GM18517 (cell line): ENCODE data around the gene IQSEC1.

Source experiments
- ATAC-seq: cut with Tn5 transposase; IDR thresholded peaks from one replicate; pipeline ENCODE4 v1.9.1; 2021; ENCODE audit warnings: mild to moderate bottlenecking, moderate library complexity; ENCODE audit not compliant: unreplicated experiment

IQSEC1 gene

DNA sequence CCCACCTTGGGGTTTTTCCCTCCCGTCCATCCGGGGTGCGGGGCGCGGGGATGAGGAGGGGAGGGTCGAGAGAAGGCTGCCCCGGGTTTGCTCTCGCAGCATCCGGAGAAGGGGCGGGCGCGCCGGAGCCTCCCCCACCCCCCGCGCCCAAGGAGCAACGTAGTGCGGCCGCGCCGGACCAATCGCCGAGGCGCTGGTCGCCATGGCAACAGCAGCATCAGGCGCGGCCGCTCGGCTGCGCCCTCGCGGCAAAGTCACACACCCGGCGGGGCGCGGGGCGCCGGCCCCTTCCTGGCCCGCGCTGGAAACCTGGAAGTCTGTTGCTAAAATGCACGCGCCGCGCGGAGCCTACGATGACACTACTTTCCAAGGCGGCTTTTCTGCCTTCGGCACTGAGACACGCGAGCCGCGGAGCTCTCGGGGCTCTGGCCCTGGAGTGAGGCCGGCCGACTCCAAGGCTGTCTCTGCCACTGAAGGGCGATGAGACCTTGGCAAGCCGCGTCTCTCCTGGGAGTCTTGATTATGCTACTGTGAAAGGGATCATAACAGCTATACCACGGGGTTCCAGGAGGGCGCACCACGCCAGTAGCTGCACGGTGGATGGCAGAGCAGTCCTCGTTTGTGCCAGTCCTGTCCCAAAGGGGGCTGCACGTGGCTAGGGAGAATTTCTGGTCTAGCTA is at the start of gene IQSEC1:
IQSEC1 (minus strand) TSS at position 104 of the 680 bp plus-strand sequence. CDS start 415 bp downstream, outside the sequence.
- peak; percentile 35 for ATAC-seq

DNA sequence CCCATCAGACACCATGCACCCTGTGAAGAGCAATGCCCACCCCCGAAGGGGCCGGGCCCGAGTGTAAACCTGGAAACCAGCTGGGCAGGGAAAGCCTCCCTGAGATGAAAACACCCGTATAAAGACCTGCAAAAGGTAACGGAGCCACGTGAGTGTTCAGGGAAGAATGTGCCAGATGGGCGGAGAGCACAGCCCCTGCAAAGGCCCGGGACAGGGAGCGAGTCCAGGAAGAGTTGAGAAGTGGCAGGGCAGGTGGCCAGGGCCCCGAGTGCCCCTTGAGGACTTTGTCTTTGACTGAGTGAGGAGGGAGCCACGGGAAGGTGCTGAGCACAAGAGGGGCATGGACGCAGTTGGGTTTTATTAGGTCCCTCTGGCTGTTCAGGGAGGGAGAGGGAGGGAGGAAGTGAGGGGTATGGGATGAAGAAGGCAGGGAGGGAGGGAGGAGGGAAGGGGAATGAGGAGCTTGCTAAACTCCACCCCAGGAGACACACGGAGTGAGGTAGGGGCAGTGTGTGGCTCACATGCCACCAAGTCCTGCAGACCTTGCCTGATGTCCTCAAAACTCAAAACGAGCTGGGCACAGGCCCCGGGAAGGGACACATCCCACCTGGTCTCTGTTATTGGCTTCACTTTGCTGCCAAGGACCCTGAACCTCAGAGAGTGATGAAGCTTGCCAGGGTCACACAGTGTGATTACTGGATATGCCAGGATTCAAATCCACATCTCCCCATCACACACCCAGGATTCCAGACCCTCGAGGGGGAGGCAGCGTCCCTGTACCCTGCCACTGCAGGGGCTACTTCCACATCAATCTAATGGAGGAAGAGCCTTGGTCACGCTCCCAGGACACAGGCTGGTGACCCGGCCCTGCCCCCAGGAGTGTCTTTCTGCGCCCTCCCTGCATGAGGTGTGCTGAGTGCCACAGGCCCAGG is 49.1 kb upstream of the IQSEC1 start:
- no peak for ATAC-seq

DNA sequence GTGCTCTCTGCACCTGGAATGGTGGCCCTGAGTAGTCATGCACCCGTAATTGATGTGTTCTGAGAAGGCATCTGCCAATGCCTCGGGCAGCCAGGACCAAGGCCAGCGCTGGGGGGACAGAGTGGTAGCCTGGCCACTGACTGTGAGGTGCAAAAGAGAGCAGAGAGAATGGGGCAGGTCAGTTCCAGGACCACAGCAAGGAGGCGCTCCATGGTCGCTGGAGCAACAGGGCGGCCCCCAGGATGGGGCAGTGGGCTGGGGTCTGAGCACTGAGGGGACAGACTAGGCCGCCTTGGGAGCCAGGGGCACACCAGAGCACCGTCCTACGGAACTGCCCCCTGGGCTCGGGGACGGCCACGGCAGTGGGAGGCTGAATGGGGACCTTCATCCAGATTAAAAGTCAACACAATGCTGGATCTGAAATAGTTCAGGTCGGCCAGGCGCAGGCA is 48.3 kb upstream of the IQSEC1 start:
- ATAC-seq, result no peak

DNA sequence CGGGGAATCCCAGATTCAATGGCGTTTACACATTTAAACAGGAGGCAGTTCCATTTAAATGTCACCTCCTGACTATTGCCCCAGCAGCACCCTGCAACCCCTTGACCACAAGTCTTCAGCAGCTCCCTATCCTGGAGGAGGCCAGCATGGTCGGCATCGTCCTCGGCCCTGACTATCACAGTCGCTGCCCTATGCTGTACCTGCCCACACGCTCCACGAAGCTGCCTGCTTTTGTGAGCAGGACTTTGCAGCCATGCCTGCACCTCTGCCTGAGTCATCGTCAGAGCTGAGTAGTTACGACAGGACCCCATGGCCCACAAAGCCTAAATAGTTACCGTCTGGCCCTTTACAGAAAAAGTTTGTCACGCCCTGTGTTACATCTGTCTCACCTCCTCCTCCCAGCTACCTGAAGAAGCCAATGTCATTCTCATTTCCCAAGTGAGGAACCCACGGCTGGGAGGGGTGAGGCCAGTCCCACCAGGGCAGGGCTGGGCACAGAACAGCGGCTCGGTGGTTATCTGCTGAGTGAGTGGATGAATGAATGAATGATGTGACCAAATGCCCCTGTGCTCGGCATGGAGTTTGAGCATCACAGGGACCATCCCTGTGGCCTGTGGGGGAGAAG is 47.8 kb upstream of the IQSEC1 start:
- ATAC-seq, result no peak

DNA sequence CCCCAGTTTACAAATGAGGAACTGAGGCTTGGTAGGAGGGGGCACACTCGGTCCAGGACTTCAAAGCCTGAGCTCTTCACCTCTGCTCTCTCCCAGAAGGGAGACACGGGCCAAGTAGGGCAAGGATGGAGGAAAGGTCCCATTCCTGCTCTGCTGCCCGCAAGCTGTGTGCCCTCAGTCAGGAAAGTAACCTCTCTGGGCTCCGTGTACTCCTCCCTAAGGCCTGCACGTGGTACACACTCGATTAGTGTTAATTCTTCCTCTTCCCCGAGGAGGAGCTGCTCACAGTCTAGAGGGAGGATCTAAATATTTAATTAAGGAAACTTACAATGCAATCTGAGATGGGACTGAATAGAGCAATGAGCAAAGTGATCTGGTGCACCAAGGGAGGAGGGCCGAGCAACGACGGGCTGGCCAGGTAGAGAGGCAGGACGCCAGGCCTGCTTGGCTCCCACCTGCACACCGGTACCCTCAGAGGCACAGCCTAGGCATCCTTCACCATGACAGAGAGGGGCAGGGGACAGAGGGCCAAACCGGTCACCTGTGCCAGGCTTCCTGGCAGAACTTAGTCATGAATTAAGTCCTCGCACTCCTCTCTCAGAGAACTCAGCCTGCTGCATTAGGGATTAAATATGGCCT is 47.2 kb upstream of the IQSEC1 start:
- ATAC-seq, result no peak

DNA sequence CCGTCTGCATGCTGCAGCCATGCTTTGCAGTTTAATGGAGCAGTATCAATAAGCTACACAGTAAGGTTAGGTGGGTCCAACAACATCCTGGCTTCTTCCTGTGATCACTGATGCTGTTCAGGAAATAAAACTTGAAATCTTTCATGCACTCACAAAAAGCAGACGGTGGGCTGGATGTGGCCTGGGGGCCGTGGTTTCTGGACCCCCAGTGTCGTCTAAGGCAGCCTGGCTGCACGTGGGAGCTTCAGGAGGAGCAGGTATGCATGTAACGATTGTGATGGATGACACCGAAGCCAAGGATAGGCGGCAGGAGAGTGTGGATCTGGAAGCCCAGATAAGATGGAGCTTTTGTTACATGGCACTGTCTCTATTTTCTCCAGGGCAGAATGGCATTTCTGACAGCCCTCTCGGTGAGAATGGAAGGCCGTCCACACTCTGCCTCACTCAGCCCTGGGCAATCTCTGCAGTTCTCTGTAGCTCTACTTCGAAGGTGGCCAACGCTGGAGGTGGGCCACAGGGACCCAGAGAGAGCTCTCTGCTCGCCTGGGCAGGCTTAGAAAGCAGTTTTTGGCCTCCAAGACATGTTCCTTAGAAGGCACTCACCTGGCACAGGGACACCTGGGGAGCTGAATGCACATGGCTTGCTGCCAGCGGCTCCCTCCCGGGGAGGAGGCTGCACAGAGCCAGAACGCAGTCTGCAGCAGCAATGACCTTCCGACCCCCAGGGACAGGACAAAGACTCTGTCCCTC is 46.4 kb upstream of the IQSEC1 start:
- ATAC-seq, result no peak

DNA sequence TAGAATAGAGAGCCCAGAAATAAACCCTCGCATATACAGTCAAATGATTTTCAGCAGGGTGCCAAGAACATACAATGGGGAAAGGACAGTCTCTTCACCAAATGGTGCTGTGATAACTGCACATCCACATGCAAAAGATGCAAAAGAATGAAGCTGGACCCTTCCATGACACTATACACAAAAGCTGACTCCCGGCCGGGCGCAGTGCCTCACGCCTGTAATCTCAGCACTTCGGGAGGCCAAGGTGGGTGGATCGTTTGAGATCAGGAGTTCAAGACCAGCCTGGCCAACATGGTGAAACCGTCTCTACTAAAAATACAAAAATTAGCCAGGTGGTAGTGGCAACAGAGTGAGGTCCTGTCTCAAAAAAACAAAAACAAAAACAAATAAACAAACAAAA is 43.2 kb upstream of the IQSEC1 start:
- ATAC-seq, result no peak

DNA sequence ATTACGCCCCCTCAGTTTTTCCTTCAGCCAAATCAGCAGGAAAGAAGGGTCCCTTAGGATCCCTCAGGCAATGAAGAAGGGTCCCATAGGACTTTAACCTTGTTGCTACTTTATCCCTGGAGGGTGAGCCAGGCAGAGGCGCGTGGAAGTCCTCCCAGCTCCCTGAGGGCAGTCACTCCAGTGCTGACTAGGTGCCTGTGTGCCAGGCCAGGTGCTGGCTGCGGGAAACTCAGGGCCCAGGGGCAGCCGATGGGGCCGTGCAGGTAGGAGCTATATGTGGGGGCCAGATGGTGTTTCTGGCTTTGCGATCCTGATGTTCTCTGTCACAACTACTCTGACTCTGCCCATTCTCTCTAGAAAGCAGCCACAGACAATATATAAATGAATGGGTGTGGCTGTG is 42.8 kb upstream of the IQSEC1 start:
- ATAC-seq, result no peak

DNA sequence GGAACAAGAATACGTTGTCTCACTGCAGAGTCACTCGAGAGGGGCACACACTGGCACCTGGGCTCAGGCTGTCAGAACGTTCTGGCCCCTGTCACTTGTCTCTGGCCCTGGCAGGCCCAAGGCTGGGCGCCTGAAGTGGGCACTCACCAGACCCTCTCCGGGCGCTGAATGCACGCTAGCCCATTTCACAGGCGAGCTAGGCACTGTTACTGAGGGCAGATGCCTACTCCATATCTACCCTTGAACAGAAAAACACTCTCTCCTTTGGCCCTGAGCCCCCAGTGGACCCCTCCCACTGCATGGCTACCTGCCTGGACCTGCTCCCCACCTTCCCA is 42.3 kb upstream of the IQSEC1 start:
- ATAC-seq, result no peak

DNA sequence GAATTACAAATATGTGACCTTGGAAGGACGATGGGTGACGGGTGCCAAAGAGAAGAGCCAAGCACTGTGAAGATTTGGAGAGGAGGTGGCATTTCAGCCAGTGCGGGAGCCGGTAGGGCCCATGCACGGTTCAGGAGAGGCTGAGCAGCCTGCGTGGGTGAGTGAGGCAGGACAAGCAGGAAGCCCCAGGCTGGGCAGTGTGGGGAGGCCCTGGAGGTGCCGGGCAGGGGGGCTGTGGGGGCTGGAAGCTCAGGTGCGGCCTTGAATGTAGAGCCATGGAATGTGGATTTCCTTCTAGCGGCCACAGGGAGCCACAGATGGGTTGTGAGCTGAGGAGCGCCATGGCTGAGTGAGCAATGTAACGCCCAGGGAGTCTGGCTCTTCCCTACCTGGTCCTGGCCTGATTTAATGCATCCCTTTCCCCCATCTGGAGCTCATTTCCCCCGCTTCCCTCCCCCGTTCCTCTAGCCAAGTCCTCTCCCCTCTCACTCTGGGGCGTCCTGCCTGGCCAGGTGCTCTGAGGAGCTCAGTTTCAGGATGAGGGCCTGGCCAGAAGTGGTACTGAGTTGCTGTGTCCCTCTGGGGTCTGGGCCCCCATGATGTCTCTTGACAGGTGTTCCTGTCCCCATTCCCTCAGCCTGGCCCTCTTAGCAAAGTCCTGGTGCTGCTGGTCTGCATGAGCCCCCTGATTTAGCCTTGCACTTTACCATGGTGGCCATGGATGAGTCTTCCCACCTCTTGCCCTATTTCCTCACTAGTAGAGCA is 41.8 kb upstream of the IQSEC1 start:
- ATAC-seq, result no peak

DNA sequence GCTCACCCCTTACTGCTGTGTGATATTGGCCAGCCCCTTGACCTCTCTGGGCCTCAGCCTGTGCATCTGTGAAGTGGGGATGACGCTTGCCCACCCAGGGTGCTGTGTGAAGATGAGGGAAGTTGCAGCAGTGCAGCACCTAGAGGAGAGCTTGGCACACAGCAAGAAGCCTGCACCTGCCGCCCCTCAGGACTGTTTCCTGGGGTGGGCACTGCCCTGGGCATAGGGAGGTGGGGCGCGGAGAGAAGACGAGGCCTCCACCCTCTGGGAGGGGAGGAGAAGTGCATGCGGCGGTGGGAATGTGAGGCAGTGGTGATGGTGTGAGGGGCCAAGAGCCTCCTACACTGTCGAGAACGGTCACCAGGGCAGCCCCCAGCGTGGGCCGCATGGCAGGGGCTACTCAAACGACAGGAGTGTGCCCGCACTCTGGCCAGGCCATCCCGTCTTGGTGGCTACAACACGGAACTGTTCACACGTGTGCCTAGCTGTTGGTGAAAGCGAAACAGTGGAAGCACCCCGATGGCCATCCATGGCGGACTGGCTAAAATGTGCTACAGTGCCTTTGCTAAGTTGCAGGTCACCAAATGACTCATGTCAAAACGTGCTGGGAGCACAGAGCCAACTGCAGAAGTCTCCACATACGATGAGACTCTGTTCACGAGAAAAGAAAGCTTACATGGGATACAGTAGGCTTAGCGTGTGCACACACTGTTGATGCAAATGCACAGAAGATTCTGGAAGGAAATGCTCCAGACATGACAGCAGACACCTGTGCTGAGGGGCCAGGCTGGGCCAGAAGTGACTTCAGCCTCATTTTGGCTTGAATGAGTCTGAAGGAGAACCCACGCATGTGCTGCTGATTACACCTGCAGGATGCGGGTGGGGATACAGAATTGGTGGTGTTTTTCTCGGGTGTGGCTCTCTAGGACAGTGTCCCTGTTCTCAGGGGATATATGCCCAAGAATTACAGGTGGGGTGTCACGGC is 40.4 kb upstream of the IQSEC1 start:
- ATAC-seq, result no peak

DNA sequence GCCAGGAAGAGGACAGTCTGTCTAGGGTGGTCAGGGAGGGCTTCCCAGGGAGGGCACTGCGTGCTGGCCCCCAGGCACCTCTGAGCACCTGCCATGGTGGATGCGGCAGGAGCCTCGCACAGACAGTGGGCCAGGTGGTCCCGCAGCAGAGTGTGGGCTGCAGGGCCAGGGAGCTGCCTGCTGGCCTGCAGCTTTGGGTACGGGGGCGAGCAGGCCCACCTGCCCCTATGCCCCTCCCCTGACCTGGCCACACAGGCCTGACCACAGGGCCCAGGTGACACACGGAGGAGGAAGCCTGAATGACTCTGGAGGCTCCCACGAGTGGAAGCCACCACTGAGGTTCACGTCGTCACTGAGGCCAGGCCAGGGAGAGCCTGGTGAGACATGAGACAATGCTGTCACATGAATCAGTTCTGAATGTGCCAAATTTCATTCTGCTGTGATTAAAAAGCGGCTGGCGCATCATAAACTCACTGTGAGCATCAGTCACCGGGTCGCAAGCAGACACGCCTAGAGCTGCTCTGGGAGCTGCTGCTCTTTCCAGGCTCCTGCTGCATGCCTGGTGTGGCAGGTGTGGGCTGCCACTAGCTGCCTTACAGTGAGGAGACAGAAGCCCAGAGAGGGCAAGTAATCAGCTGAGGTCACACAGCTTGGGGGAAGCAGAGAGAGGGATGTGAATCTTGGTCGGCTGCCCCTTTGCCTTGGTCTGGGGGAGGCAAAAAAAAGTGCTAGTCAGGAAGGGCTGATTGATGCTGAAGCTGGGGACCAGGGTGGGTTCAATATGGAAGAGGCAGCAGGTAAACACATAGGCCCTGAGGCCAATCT is 39.5 kb upstream of the IQSEC1 start:
- no peak for ATAC-seq

DNA sequence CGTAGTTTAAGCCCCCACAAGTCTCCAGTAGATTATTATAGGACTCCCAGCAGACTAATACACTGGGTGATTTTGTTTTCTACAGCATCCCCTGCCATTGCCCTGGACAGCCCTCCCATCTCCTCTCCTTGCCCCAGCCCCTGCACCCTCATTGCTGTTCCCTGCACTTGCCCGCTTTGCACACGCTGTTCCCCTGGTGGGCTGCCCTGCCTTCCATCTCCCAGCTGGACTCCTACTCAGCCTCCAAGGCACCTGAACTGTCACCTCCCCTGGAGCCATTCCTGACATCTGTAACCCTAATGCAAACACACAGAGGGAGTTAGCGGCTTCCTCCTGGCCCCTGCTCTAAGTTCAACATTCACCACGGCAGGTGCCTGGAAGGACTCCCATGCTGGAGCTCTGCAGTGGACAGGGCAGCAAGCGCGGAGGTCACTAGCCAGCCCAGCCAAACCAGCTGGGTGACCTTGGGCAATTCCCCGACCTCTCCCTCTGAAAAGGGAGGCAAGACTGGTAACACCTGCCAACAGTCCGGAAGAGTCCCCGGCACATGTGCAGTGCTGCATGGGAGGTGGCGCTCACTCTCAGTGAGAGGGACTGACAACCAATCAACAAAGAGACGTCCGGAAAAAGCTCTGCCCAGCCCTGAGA is 38.8 kb upstream of the IQSEC1 start:
- no peak for ATAC-seq

DNA sequence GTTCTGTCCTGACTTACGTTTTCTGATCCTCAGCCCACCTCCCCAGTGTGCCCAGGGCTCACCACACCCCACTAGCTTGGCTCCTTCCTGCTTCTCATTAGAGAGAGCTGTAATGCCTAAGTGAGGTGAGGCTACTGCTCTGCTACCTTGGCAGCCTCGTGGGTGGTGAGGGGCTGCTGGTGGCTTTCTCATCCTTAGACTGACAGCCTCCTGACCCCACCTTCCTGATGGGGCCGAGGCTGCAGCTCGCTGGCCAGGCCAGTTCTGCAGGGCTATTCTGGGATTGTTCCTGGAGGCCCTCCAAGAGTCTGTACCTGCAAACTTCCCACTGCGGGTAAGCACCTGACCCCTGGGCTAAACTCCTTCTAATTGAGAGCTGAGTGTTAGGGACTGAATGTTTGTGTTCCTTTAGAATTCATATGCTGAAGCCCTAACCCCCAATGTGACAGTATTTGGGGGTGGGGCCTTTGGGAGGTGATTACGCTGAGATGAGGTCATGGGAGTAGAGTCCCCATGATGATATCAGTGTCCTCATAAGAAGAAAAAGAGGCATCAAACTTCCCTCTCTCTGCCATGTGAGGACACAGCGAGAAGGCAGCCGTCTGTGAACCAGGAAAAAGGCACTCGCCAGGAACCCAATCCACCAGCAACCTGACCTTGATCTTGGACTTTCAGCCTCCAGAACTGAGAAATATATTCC is 38.1 kb upstream of the IQSEC1 start:
- ATAC-seq, result no peak

DNA sequence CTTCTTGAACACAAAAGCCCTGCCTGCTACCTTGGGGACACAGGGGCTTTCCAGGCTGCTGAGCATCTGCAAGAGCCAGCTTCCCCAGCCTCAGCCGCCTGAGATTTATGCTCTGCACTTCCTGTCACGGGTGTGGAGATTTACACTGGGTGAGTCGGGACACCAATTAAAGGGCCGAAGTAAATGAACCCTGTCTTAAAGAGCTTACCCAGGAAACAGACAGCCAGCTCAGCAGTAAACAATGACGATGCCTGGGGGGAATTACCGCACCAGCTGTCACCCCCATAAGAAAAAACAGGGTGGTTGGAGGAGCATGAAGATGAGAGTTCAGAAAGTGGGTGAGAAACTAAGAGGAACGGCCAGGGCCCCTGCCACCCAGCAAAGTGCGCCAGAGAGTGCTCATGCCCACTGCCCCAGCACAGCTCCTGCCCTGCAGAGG is 37.5 kb upstream of the IQSEC1 start:
- ATAC-seq, result peak; percentile 80

DNA sequence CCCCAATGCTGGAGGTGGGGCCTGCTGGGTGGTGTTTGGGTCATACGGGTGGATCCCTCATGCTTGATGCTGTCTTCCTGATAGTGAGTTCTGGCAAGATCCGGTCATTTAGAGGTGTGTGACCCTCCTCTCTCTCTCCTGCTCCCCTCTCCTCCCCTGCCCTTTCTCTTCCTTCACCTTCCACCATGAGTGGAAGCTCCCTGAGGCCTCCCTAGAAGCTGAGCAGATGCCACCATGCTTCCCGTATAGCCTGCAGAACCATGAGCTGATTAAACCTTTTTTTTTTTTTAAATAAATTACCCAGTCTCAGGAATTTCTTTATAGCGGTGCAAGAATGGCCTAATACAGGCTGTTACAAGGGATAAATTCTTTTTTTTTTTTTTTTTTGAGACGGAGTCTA is 36.3 kb upstream of the IQSEC1 start:
- no peak for ATAC-seq

DNA sequence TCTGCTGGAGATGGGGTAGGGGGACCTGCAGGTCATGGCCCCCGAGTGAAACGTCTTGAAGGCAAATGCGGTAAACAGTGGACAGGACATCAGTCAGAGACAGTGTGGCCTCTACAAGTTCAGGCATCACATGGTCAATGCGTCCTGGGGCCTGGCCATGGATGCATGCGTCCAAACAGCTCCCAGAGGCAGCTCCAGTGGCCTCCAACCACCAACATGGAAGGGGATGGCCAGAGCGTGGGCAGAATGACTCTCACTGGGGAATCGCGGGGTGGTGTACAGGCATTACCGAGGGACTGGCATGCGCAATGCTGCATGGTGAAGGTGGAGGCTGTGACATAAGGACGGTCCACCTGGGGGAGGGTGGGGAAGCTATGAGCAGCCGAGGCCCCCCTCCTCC is 35.6 kb upstream of the IQSEC1 start:
- ATAC-seq, result no peak
